Embryonic facial prominence (tissue), 1 donor: ENCODE data around the gene KLHL21.
A peak's percentile ranks its signal among the peaks of the same experiment; 100 is the strongest.

ENCODE experiments used
- DNase-seq: peaks from one replicate; pipeline ENCODE4 v3.0.0-alpha.2; 2016; ENCODE audit errors: extremely low spot score

Gene KLHL21

GRCh38 chr1:6624710-6625583 lies 22.3 kb upstream of the KLHL21 start, which contains the start of gene THAP3:
THAP3 (plus strand) TSS chr1:6624868; CDS start chr1:6625219, 351 bp downstream.
- no peak for DNase-seq

DNA sequence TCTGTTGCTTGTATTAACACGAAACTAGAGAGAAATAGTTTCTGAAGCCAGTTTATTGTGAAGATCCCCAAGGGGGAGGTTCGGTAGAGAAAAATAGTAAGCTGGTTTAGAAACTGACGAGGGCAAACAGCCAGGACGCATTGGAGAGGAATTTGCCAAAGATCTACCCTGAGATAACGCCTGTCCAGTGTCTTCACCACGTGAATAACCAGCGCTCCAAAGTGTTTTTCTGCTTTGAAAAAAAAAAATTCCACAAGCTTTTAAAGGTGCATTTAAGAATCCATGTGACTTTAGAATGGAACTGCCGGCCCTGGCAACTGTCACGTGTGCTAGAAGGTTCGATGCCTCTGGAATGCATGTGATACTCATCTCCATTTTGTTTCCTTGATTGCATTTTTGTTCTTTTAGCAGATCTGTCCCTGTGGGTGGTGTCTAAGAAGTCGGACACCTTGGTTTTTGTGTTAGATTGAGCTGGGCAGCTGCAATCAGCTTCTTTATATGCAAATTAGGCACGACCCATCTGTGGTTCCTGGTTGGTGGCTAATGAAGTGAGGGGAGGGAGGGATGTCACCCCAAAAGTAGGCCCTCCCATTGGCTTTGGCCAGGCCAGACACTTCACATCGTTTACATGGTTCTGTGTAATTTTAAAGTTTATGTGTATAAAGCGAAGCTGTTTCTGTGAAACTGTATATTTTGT lies 20.7 kb upstream of the KLHL21 start:
- no peak for DNase-seq

GRCh38 chr1:6622396-6623152 lies 19.9 kb upstream of the KLHL21 start:
- DNase-seq: no peak

- DNase-seq: no peak
Observed at GRCh38 chr1:6621429-6622391, 19.0 kb upstream of the KLHL21 start.

GRCh38 chr1:6619045-6619444 lies 16.4 kb upstream of the KLHL21 start:
- DNase-seq: no peak

DNA sequence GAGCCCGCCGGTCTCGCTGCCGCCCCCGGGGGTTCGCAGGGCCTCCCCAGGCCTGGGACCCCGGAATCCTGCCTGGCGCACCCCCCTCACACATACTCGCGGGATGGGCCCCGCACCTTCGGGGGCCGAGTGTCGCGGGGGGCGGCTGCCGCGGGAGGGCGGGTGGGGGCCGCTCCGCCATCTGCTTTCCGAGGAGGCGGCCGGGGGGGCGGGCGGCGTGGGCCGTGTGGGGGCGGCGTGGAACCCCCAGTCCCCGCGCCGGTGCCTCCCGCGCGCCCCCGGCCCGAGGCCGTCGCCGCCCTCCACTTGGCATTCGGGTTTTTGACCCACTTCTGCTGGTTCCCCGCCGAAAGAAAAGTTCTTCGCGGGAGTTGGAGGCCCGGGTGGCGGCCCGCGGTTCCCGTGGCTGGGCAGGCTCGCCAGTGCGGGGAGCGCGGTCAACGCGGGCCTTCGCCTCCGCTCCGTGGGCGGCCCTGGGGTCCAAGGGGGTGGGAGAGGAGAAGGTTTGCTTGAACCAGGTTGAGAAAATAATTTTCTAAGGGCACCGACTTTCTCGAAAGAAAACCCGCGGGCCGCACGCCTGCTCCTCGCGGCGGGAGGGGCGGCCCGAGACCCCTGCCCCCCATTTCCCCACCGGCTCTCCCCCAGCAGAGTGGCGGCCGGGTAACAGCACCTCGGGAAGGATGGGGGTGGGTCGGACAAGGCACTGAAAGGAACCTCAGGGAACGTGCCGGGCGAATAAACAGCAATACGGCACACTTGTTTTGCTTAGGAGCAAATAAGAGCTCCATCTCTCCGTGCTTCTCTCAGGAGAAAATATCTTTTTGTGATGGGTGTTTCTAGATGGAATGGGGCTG lies 12.5 kb upstream of the KLHL21 start:
- no peak for DNase-seq

DNA sequence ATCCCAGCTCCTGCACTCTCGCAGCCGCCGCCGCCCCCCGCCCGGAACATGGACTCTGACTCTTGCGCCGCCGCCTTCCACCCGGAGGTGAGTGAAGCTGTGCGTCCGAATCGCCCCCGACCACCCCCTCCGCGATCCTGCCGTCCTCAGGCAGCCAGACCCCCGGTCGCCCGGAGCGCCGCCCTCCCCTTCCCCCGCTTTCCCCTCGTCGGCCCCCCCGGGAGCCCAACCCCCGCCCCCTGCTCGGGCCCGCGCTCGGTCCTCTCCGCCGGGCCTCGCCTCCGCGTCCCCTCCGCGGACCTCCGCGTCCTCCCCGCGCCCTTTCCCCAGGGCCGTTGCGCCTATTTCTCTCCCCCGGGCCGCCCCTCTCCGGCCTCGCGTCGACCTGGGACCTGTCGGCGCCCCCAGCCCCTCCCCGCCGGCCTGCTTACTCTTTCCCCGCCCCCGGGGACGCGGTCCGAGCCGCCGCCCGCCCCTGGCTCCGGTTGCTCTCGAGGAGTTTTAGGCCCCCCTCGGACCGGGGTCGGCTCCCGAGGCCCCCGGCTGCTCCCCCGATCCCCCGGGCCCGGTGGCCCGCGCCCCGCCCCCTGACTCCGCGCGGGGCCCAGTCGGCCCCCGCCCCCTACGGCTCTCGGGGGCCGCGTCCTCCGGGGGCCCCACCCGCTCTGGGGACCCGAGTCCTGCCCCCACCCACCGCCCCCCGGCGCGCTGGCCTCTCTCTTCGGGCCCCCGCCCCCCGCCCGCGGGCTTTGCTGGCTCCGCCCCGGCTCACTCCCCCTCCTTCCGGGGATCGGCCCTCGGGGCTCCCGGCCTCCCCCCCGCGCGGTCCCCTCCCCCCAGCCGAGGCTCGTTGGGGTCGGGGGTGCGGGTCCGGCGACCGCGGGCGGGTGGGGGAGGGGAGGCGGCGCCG lies 11.6 kb upstream of the KLHL21 start:
- DNase-seq: no peak

DNA sequence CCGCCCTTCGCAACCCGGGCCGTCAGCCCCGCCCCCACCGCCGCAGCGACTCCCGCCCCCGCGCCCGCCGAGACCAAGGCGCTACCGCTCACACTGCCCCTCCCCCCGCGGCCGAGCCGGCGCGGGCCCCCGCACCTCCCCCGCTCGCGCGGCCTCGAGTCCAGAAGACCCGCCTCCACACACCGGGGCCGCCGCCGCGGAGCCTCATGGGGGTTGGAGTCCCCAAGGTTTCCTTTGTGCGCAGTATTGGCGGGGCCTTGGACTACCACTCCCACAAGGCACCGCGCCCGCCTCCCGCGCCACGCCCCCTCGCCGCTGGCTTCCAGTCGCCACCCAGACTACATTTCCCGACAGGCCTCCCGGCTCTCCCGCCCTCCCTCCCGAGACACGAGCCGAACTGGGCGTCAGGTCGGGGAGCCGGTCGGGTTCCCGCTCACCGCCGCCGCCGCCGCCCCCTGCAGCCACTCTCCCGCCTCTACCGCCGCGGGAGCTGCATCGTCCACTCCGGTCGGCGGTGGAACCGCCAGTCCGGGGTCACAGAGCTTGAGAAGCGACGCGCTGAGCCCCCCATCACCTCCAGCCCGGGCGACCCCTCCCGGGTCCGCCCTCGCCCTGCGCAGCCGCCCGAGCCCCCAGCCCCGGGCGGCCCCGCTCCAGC lies 10.8 kb upstream of the KLHL21 start, which contains the start of gene PHF13:
Gene PHF13, plus strand, starts transcription at position 371 of the 658 bp plus-strand sequence. CDS start 336 bp downstream, outside the sequence.
- peak; percentile 97 for DNase-seq

- DNase-seq: peak; percentile 41
Observed at GRCh38 chr1:6612641-6613360, 10.1 kb upstream of the KLHL21 start.

DNA sequence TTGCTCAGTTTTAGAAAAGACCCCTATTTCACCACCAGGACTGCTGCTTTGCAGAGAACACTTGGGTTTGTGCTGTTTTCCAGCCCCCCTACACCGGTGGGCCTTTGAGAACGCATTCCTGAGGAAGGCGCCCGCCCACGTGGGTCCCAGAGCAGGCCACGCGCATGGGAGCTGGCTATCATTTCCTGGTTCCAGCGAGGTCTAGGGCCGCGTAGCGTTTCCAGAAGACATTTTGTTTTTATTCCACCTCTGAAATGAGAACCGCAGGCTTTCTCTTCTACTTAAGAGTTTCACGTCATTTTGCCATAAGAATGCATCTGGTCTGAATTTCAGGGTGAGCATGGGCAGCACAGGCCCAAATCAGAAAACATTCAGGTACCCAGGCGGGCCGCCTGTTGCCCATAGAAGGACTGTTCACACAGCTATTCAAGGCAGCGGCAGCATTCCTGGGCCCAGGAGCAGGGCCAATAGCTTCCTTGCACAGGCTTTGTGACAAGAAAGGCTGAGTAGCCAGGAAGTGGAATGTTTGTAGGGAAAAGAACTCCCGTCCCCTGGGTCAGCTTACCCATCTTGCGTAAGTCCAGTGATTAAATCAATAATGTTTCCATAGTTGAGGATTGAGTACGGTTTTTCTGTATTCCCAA lies 1.4 kb upstream of the KLHL21 start:
- peak; percentile 76 for DNase-seq

DNA sequence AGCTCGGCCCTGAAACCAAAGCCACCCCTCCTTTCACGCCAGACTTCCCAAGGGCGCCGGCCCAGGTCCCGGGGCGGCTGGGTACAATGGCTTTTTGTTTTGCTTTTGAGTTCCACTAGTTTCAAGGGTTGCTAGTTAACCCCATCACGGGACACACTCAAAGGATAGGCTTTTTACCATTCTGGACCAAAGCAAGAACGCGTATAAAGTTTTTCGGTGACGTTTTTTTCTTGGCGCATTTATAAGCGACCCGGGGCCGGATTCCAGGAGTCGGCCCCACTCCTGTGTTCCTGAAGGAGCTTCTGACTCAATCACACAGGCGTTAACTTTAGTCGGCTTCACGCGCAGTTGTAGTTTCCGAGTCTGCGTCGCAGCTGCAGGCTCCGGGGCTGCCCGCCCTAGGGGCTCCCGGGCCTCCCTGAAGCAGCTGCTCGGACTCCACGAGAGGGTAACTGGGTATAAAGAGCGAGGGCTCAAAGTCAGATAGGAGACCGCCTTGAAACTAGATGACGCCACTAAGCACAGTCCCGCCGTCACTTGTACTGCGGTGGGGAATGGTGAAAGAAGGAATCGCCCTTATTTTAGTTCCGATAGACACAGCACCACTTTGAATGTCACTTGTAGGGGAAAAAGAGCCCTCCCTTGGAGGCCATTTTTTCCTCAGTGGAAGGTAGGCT lies 707 bp upstream of the KLHL21 start:
- DNase-seq: peak; percentile 48

GRCh38 chr1:6601923-6602668 lies 573 bp downstream of the KLHL21 start:
- no peak for DNase-seq

GRCh38 chr1:6601049-6601922 lies 1.4 kb downstream of the KLHL21 start:
- DNase-seq: peak; percentile 53

DNA sequence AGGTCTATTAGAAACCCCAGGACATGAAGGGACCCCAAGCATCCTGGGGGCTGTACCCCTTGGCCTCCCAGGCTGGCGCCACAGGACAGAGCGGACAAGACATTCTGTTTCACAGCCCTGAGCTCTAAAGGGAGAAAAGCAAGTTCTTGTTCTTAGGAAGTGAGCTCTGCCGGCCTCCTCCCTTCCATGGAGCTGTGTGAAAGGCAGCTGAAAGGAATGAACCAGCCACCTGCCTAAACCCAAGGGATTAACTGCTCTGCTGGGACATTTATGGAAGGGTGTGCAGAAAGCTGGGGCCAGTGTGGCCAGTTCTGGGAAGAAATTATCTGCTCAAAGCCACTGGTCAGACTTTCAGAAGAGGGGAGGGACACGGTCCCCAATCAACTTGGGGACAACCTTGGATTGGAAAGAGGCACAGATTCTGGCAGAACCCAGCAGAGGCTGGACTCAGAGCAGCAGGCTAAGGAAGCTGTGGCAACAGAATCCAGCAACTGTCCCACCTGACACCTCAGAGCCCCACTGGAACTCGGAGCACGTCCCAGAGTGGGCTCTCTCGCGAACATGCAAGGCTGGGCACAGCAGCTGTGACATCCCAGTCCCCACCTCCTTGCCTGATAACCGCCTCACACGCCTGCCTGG lies 2.1 kb downstream of the KLHL21 start:
- no peak for DNase-seq
